ENCODE data around the gene PXN. TPM values are rescaled to one million over a fixed set of nuclear protein-coding genes. Genes with fewer than 3 reads are reported as not detected.
"Not testable (repeated sequence)": the region's sequence is repeated elsewhere in the genome, so short reads cannot be mapped to it uniquely, and the experiment has no call there.

The PXN gene
- total and polyA plus RNA-seq, 5 donors from 2014 or later, result 64.3 to 205 (median 78.7) TPM

DNA sequence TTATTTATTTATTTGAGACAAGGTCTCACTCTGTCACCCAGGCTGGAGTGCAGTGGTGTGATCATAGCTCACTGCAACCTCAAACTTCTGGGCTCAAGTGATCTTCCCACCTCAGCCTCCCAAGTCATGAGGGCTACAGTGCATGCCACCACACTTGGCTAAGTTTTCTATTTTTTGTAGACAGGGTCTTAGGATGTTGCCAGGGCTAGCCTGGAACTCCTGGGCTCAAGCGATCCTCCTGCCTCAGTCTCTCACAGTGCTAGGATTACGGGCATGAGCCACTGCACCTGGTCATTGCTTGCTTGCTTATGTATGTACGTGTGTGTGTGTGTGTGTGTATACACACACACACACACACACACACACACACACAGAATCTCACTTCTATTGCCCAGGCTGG is 28.7 kb downstream of the PXN start:
- Mint-ChIP-seq H3K27ac (peak overlapping the region in 2 of 3 donors; percentile 20 to 85), H3K4me1 (peaks cover 33 to 88% (median 46%) of the 10 kb centered on the region in 4 donors)
- not testable (repeated sequence) for H3K4me3 Mint-ChIP-seq; H3K27me3 ChIP-seq (ENCODE audit: control insufficient read depth, insufficient read depth, low read length); H3K27ac ChIP-seq (ENCODE audit: insufficient read depth, low read length, poor library complexity, severe bottlenecking); DNase-seq; ATAC-seq (ENCODE audit: low read depth in 2 of 2); H3K9me3 Mint-ChIP-seq; H3K4me3 ChIP-seq (ENCODE audit: low read depth, low read length); H3K36me3 Mint-ChIP-seq; H3K9me3 ChIP-seq (ENCODE audit: control insufficient read depth in 2 of 2, low read length in 2 of 2); H3K27me3 Mint-ChIP-seq
- H3K36me3 ChIP-seq (ENCODE audit: control insufficient read depth, insufficient read depth, low read length), result peaks cover 10% of the 10 kb centered on the region
- H3K4me1 ChIP-seq (ENCODE audit: control insufficient read depth, insufficient read depth, low read length, poor library complexity, severe bottlenecking), result peaks cover 89% of the 10 kb centered on the region

- peak overlapping the region; percentile 47 for H3K27ac ChIP-seq (ENCODE audit: insufficient read depth, low read length, poor library complexity, severe bottlenecking)
- H3K27me3 Mint-ChIP-seq, result no peaks in the 10 kb centered on the region
- H3K4me1 ChIP-seq (ENCODE audit: control insufficient read depth, insufficient read depth, low read length, poor library complexity, severe bottlenecking), result peaks cover 89% of the 10 kb centered on the region
- H3K9me3 ChIP-seq (ENCODE audit: control insufficient read depth in 2 of 2, low read length in 2 of 2), result no peaks in the 10 kb centered on the region
- no peaks in the 10 kb centered on the region for H3K36me3 Mint-ChIP-seq
- H3K36me3 ChIP-seq (ENCODE audit: control insufficient read depth, insufficient read depth, low read length), result peaks cover 5% of the 10 kb centered on the region
- no peaks in the 10 kb centered on the region for H3K27me3 ChIP-seq (ENCODE audit: control insufficient read depth, insufficient read depth, low read length)
- H3K27ac Mint-ChIP-seq, result peak overlapping the region; percentile 81 to 91 (median 89)
- H3K9me3 Mint-ChIP-seq, result no peaks in the 10 kb centered on the region
- H3K4me3 ChIP-seq (ENCODE audit: low read depth, low read length), result no peak overlapping the region
- DNase-seq, result peak in 1 of 3 donors; percentile 35
- peaks cover 33 to 88% (median 48%) of the 10 kb centered on the region in 4 donors for H3K4me1 Mint-ChIP-seq
- ATAC-seq (ENCODE audit: low read depth in 2 of 2), result no peak
- peak overlapping the region in 3 of 4 donors; percentile 33 to 48 (median 39) for H3K4me3 Mint-ChIP-seq
These were observed 29.9 kb downstream of the PXN start for GRCh38 chr12:120235369-120236323.

DNA sequence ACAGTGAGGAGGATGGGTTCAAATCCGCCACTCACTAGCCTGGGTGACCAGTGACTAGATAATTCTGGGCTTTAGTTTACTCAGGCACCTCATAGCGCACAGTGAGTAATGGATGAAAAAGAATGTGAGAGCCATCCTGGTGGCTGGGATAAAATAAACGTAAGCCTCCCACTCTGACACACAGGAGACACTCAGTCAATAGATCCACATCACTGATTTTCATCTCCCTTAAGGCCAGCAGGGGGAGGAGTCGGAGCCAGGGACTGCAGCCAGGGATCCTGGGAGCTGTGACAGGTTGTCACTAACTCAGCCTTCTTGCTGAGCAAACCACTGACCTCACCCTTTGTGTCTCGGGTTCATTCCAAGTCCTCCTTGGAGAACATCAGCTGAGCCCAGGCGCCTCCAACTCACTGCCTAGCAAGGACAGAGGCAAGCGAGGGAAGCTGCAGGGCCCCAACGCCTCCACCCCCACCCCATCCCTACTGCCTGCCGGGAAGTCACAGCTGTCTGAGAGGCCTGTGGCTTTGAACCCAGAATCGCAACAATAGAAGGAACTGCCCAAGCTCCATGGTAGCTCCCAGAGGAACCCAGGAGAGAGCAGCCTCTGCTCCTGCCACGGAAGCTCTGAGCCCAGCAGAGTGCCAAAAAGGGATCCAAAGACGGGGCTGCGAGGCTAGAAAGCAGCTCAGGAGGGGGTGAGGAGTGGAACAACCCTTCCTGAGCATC is 30.7 kb downstream of the PXN start:
- Histone ChIP-seq H3K27ac (ENCODE audit: insufficient read depth, low read length, poor library complexity, severe bottlenecking) (peak overlapping the region; percentile 47), H3K27me3 (ENCODE audit: control insufficient read depth, insufficient read depth, low read length) (no peaks in the 10 kb centered on the region), H3K36me3 (ENCODE audit: control insufficient read depth, insufficient read depth, low read length) (peaks cover 5% of the 10 kb centered on the region), H3K4me1 (ENCODE audit: control insufficient read depth, insufficient read depth, low read length, poor library complexity, severe bottlenecking) (peaks cover 89% of the 10 kb centered on the region), H3K9me3 (ENCODE audit: control insufficient read depth in 2 of 2, low read length in 2 of 2) (no peaks in the 10 kb centered on the region), H3K4me3 (ENCODE audit: low read depth, low read length) (no peak overlapping the region)
- no peaks in the 10 kb centered on the region for H3K27me3 Mint-ChIP-seq
- no peaks in the 10 kb centered on the region for H3K36me3 Mint-ChIP-seq
- ATAC-seq (ENCODE audit: low read depth in 2 of 2) (no peak), DNase-seq (no peak)
- H3K9me3 Mint-ChIP-seq, result no peaks in the 10 kb centered on the region
- no peak overlapping the region for H3K4me3 Mint-ChIP-seq
- H3K4me1 Mint-ChIP-seq, result peaks cover 29 to 88% (median 44%) of the 10 kb centered on the region in 4 donors
- H3K27ac Mint-ChIP-seq, result peak overlapping the region in 2 of 3 donors; percentile 90 to 91

DNA sequence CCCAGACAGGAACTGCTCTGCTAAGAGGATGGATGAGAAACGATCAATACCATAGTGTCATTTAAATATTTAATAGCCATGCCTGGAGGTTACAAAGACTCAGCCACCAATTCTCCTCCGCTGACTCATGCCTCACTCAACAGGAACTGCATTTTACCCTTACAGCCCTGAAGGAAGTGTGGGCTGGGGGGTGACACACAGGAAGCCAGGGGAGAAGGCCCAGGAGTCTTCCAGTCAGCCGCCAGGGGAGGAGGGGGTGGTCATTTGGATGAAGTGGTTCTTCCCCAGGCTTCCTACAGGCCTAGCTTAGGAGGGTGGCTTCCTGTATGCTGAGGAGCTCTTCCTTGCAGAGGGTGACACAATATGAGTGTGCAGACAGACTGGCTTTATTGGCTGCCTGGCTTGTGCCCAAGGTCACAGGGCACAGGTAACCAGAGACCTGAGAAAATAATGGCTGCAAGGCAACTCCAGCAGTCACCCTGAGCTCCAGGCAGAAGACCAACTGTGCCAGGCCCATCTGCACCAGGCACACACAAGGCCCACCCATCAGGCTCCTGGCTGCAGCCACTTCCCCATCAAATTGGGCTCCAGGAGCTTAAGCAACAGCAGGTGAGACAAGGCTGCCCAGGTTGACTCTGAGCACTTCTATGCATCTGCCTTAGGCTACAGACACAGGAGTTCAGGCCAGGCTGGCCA is 34.1 kb downstream of the PXN start:
- Histone ChIP-seq H3K27me3 (ENCODE audit: control insufficient read depth, insufficient read depth, low read length) (no peaks in the 10 kb centered on the region), H3K4me1 (ENCODE audit: control insufficient read depth, insufficient read depth, low read length, poor library complexity, severe bottlenecking) (peaks cover 84% of the 10 kb centered on the region), H3K9me3 (ENCODE audit: control insufficient read depth in 2 of 2, low read length in 2 of 2) (no peaks in the 10 kb centered on the region), H3K36me3 (ENCODE audit: control insufficient read depth, insufficient read depth, low read length) (peaks cover 8% of the 10 kb centered on the region), H3K27ac (ENCODE audit: insufficient read depth, low read length, poor library complexity, severe bottlenecking) (peak overlapping the region; percentile 70), H3K4me3 (ENCODE audit: low read depth, low read length) (peak overlapping the region; percentile 65)
- H3K27me3 Mint-ChIP-seq, result no peaks in the 10 kb centered on the region
- peak; percentile 79 to 85 for ATAC-seq (ENCODE audit: low read depth in 2 of 2)
- H3K4me3 Mint-ChIP-seq, result peak overlapping the region; percentile 66 to 88 (median 84)
- no peaks in the 10 kb centered on the region for H3K36me3 Mint-ChIP-seq
- peak; percentile 42 to 82 (median 53) for DNase-seq
- peak overlapping the region; percentile 93 to 98 (median 93) for H3K27ac Mint-ChIP-seq
- peaks cover 34 to 95% (median 45%) of the 10 kb centered on the region in 4 donors for H3K4me1 Mint-ChIP-seq
- H3K9me3 Mint-ChIP-seq, result no peaks in the 10 kb centered on the region

- Mint-ChIP-seq H3K36me3 (no peaks in the 10 kb centered on the region), H3K9me3 (no peaks in the 10 kb centered on the region), H3K4me1 (peaks cover 34 to 97% (median 48%) of the 10 kb centered on the region in 4 donors), H3K27me3 (no peaks in the 10 kb centered on the region), H3K4me3 (peak overlapping the region; percentile 66 to 88 (median 84)), H3K27ac (peak overlapping the region; percentile 93 to 98 (median 93))
- ATAC-seq (ENCODE audit: low read depth in 2 of 2) (no peak), DNase-seq (no peak)
- peak overlapping the region; percentile 70 for H3K27ac ChIP-seq (ENCODE audit: insufficient read depth, low read length, poor library complexity, severe bottlenecking)
- H3K9me3 ChIP-seq (ENCODE audit: control insufficient read depth in 2 of 2, low read length in 2 of 2), result no peaks in the 10 kb centered on the region
- H3K4me1 ChIP-seq (ENCODE audit: control insufficient read depth, insufficient read depth, low read length, poor library complexity, severe bottlenecking), result peaks cover 86% of the 10 kb centered on the region
- peak overlapping the region; percentile 65 for H3K4me3 ChIP-seq (ENCODE audit: low read depth, low read length)
- peaks cover 14% of the 10 kb centered on the region for H3K36me3 ChIP-seq (ENCODE audit: control insufficient read depth, insufficient read depth, low read length)
- H3K27me3 ChIP-seq (ENCODE audit: control insufficient read depth, insufficient read depth, low read length), result no peaks in the 10 kb centered on the region
These were observed 34.6 kb downstream of the PXN start for GRCh38 chr12:120230974-120231315.

- H3K4me3 ChIP-seq (ENCODE audit: low read depth, low read length), result no peak overlapping the region
- H3K4me1 Mint-ChIP-seq, result peaks cover 30 to 97% (median 48%) of the 10 kb centered on the region in 4 donors
- peaks cover 15% of the 10 kb centered on the region for H3K36me3 ChIP-seq (ENCODE audit: control insufficient read depth, insufficient read depth, low read length)
- H3K4me3 Mint-ChIP-seq, result peak overlapping the region; percentile 76 to 88 (median 84)
- peaks cover 86% of the 10 kb centered on the region for H3K4me1 ChIP-seq (ENCODE audit: control insufficient read depth, insufficient read depth, low read length, poor library complexity, severe bottlenecking)
- H3K27ac ChIP-seq (ENCODE audit: insufficient read depth, low read length, poor library complexity, severe bottlenecking), result peak overlapping the region; percentile 70
- no peaks in the 10 kb centered on the region for H3K9me3 Mint-ChIP-seq
- no peaks in the 10 kb centered on the region for H3K27me3 Mint-ChIP-seq
- H3K9me3 ChIP-seq (ENCODE audit: control insufficient read depth in 2 of 2, low read length in 2 of 2), result no peaks in the 10 kb centered on the region
- DNase-seq, result no peak
- peak overlapping the region; percentile 93 to 98 (median 93) for H3K27ac Mint-ChIP-seq
- H3K36me3 Mint-ChIP-seq, result no peaks in the 10 kb centered on the region
- H3K27me3 ChIP-seq (ENCODE audit: control insufficient read depth, insufficient read depth, low read length), result no peaks in the 10 kb centered on the region
- ATAC-seq (ENCODE audit: low read depth in 2 of 2), result no peak
These were observed 35.1 kb downstream of the PXN start for GRCh38 chr12:120230326-120230973.
